HG03025 (cell line): Measurements from ENCODE around the gene RAD9B.
"Not testable (repeated sequence)": the region's sequence is repeated elsewhere in the genome, so short reads cannot be mapped to it uniquely, and the experiment has no call there.

Source experiments
- ATAC-seq: cut with Tn5 transposase; IDR thresholded peaks from one replicate; pipeline ENCODE4 v1.9.1; 2021; ENCODE audit warnings: mild to moderate bottlenecking, moderate library complexity; ENCODE audit not compliant: unreplicated experiment, low FRiP score

RAD9B gene

GRCh38 chr12:110520876-110521712, 19.0 kb downstream of the RAD9B start:
- not testable (repeated sequence) for ATAC-seq

- ATAC-seq, result no peak
Observed at GRCh38 chr12:110528277-110528839, 26.2 kb downstream of the RAD9B start.

- no peak for ATAC-seq
Observed at GRCh38 chr12:110530511-110530910, 28.4 kb downstream of the RAD9B start.

GRCh38 chr12:110531741-110532333, 29.7 kb downstream of the RAD9B start:
- ATAC-seq, result peak; percentile 72

GRCh38 chr12:110532644-110533043, 30.5 kb downstream of the RAD9B start:
- ATAC-seq, result no peak

GRCh38 chr12:110533607-110534006, 31.5 kb downstream of the RAD9B start:
- no peak for ATAC-seq

- ATAC-seq, result no peak
Observed at GRCh38 chr12:110534811-110535210, 32.7 kb downstream of the RAD9B start.

- ATAC-seq, result no peak
Observed at GRCh38 chr12:110536834-110537604, 34.9 kb downstream of the RAD9B start.

GRCh38 chr12:110537605-110538409, 35.7 kb downstream of the RAD9B start:
- ATAC-seq, result no peak

GRCh38 chr12:110538869-110539622, 36.9 kb downstream of the RAD9B start:
- no peak for ATAC-seq

- no peak for ATAC-seq
Observed at GRCh38 chr12:110540048-110540447, 37.9 kb downstream of the RAD9B start.

- no peak for ATAC-seq
Observed at GRCh38 chr12:110543252-110543959, 41.3 kb downstream of the RAD9B start.

GRCh38 chr12:110543965-110544364, 41.8 kb downstream of the RAD9B start:
- ATAC-seq, result no peak

- ATAC-seq, result not testable (repeated sequence)
Observed at GRCh38 chr12:110545259-110545658, 43.1 kb downstream of the RAD9B start.

- ATAC-seq, result no peak
Observed at GRCh38 chr12:110545812-110546211, 43.7 kb downstream of the RAD9B start.

GRCh38 chr12:110546339-110546738, 44.2 kb downstream of the RAD9B start:
- ATAC-seq, result no peak

GRCh38 chr12:110547090-110547489, 45.0 kb downstream of the RAD9B start:
- ATAC-seq, result no peak

GRCh38 chr12:110548678-110549077, 46.5 kb downstream of the RAD9B start:
- ATAC-seq, result no peak

GRCh38 chr12:110549716-110550115, 47.6 kb downstream of the RAD9B start:
- no peak for ATAC-seq
